GM21528 (cell line): ENCODE measurements around the gene TNNT3.

Experiments
- ATAC-seq: cut with Tn5 transposase; IDR thresholded peaks from one replicate; pipeline ENCODE4 v1.9.1; 2021; ENCODE audit warnings: mild to moderate bottlenecking, moderate library complexity; ENCODE audit not compliant: unreplicated experiment, low FRiP score

The TNNT3 gene

GRCh38 chr11:1982873-1983600, 63.5 kb downstream of the TNNT3 start:
- ATAC-seq = no peak

- ATAC-seq = no peak
Observed at GRCh38 chr11:1983601-1983961, 64.1 kb downstream of the TNNT3 start.

DNA sequence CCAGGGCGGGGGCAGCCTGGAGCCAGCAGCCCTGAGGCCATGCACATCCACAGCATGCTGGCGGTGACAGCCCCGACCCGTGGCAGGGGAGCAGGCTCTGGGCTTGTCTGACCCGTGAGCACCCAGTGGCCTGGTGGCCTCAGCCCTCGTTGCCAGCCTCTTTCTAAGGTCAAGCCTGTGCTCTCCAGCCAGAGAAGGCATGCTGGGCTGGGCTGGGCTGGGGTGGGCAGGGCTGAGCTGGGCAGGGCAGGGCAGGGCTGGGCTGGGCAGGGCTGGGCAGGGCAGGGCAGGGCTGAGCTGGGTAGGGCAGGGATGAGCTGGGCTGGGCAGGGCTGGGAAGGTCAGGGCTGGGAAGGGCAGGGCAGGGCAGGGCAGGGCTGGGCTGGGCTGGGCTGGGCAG, 67.5 kb downstream of the TNNT3 start:
- no peak for ATAC-seq

GRCh38 chr11:1988174-1988573, 68.7 kb downstream of the TNNT3 start:
- ATAC-seq = no peak
